HepG2 (cell line): ENCODE data around the gene GZF1. TPM values are rescaled to one million over a fixed set of nuclear protein-coding genes. Genes with fewer than 3 reads are reported as not detected.

Source experiments
- AHR ChIP-seq: IDR thresholded peaks from 2 replicates; pipeline ENCODE4 v1.6.1; 2018; ENCODE audit warnings: missing genetic modification reagents, missing compliant biosample characterization
- ARNTL ChIP-seq: sonication (generic); formaldehyde crosslinking; IDR thresholded peaks from 2 replicates; pipeline ENCODE4 v1.4.0; 2020; ENCODE audit warnings: mild to moderate bottlenecking, missing genetic modification reagents
- CTCF ChIP-seq: sonication (generic); formaldehyde crosslinking; IDR thresholded peaks from 2 replicates; pipeline ENCODE4 v1.5.0; 2020; ENCODE audit warnings: mild to moderate bottlenecking, missing genetic modification reagents, moderate library complexity
- DNMT1 ChIP-seq: sonication (generic); formaldehyde crosslinking; IDR thresholded peaks from 2 replicates; pipeline ENCODE4 v1.5.1; 2020; ENCODE audit warnings: mild to moderate bottlenecking, missing genetic modification reagents
- EED ChIP-seq: sonication (generic); formaldehyde crosslinking; IDR thresholded peaks from 2 replicates; pipeline ENCODE4 v1.5.0; 2020; ENCODE audit warnings: mild to moderate bottlenecking, missing genetic modification reagents
- EHMT2 ChIP-seq: fragments of 200-600 bp; sonication (generic); IDR thresholded peaks from 2 replicates; pipeline ENCODE4 v1.7.0; 2017; ENCODE audit warnings: antibody characterized with exemption, low read depth, low read length, borderline replicate concordance
- HINFP ChIP-seq: sonication (generic); formaldehyde crosslinking; IDR thresholded peaks from 2 replicates; pipeline ENCODE4 v1.4.0; 2020; ENCODE audit warnings: low read depth, mild to moderate bottlenecking, missing genetic modification reagents
- IRF2 ChIP-seq: IDR thresholded peaks from 2 replicates; pipeline ENCODE4 v1.6.1; 2018; ENCODE audit warnings: missing genetic modification reagents, missing compliant biosample characterization
- MAFF ChIP-seq: IDR thresholded peaks from 2 replicates; pipeline ENCODE4 v1.6.1; 2011; ENCODE audit warnings: low read depth, low read length, improper control_type of control experiment
- NCOA1 ChIP-seq: sonication (generic); formaldehyde crosslinking; IDR thresholded peaks from 2 replicates; pipeline ENCODE4 v1.9.0; 2021; ENCODE audit warnings: missing genetic modification reagents
- NCOA5 ChIP-seq: sonication (generic); formaldehyde crosslinking; IDR thresholded peaks from 2 replicates; pipeline ENCODE4 v1.4.0; 2020; ENCODE audit warnings: missing genetic modification reagents
- RFX3 ChIP-seq: IDR thresholded peaks from 2 replicates; pipeline ENCODE4 v1.6.1; 2016; ENCODE audit warnings: missing biosample characterization, missing genetic modification reagents
- SKIL ChIP-seq: sonication (generic); formaldehyde crosslinking; IDR thresholded peaks from 2 replicates; pipeline ENCODE4 v1.8.0; 2022; ENCODE audit warnings: missing genetic modification reagents, mild to moderate bottlenecking, moderate library complexity, borderline replicate concordance
- TFDP2 ChIP-seq: sonication (generic); formaldehyde crosslinking; IDR thresholded peaks from 2 replicates; pipeline ENCODE4 v1.4.0; 2020; ENCODE audit warnings: missing genetic modification reagents
- ZNF572 ChIP-seq: sonication (generic); formaldehyde crosslinking; IDR thresholded peaks from 2 replicates; pipeline ENCODE4 v1.5.1; 2020; ENCODE audit warnings: mild to moderate bottlenecking, missing genetic modification reagents
- ZNF597 ChIP-seq: sonication (generic); formaldehyde crosslinking; IDR thresholded peaks from 2 replicates; pipeline ENCODE4 v1.5.0; 2020; ENCODE audit warnings: missing genetic modification reagents
- ZNF740 ChIP-seq: sonication (generic); formaldehyde crosslinking; IDR thresholded peaks from 2 replicates; pipeline ENCODE4 v1.4.0; 2020; ENCODE audit warnings: missing genetic modification reagents
- ZNF788 ChIP-seq: sonication (generic); formaldehyde crosslinking; IDR thresholded peaks from 2 replicates; pipeline ENCODE4 v1.5.0; 2020; ENCODE audit warnings: mild to moderate bottlenecking, missing genetic modification reagents, borderline replicate concordance
- polyA plus RNA-seq, 8 experiments: library from polyadenylated mRNA; depleted of rRNA in 3 of 8; stranded (reverse) in 7 of 8; unstranded in 1 of 8; fragments of >200 nt; fragmentation: Illumina TruSeq in 4 of 8; extraction: Trizol in 4 of 8; gene quantifications; 2 replicates each; pipeline versions ENCODE4 v1.2.1 to v1.2.3, GENCODE V29; 2011 to 2016; ENCODE audit warnings: low read depth in 4 of 8, missing spikeins in 1 of 8, mixed read lengths in 1 of 8; ENCODE audit not compliant: insufficient read depth in 1 of 8
- total RNA-seq, 5 experiments: library from RNA; depleted of rRNA; stranded (reverse); fragments of >200 nt; fragmentation: Illumina TruSeq; extraction: Trizol; gene quantifications; 2 replicates each; pipeline ENCODE4 v1.2.3, GENCODE V29; 2016; ENCODE audit warnings: low read depth in 1 of 5

GZF1 gene
- total and polyA plus RNA-seq, 2 of the 13 experiments (the other 11 are each of a cell fraction or from before 2014, with no cell fraction given) = 16.9 to 26.0 TPM

- TF ChIP-seq RFX3 (CRISPR knock-in tag) (no peak), CTCF (CRISPR knock-in tag) (no peak), IRF2 (CRISPR knock-in tag) (0 out of 2 replicates have a peak, but pooled peaks have one; percentile 35), MAFF (no peak), ZNF572 (0 out of 2 replicates have a peak, but pooled peaks have one; percentile 11), ZNF740 (no peak), TFDP2 (no peak), NCOA5 (no peak), DNMT1 (no peak), SKIL (CRISPR knock-in tag) (0 out of 2 replicates have a peak, but pooled peaks have one; percentile 16), ZNF597 (CRISPR knock-in tag) (no peak), EED (CRISPR knock-in tag) (no peak), HINFP (CRISPR knock-in tag) (no peak), EHMT2 (no peak), AHR (CRISPR knock-in tag) (no peak), ARNTL (peak; percentile 29; the same call in 1 of the 2 replicates), NCOA1 (CRISPR knock-in tag) (no peak), ZNF788 (no peak)
Observed at GRCh38 chr20:23419995-23420901, 58.3 kb downstream of the GZF1 start (continued).
